SK-N-SH (cell line): Measurements from ENCODE around the gene LRP10.

Experiments
- MAX ChIP-seq: IDR thresholded peaks from 2 replicates; pipeline ENCODE4 v1.4.0; 2012; ENCODE audit warnings: low read depth
- POLR2AphosphoS5 ChIP-seq: IDR thresholded peaks from 2 replicates; pipeline ENCODE4 v1.6.1; 2012; ENCODE audit warnings: low read depth, low read length
- RCOR1 ChIP-seq: fragments of 150-350 bp; IDR thresholded peaks from 2 replicates; pipeline ENCODE4 v1.6.1; 2017; ENCODE audit warnings: antibody characterized with exemption, low read length
- SIN3A ChIP-seq: IDR thresholded peaks from 2 replicates; pipeline ENCODE4 v1.6.1; 2012; ENCODE audit warnings: low read depth, mild to moderate bottlenecking, low read length, moderate library complexity, borderline replicate concordance
- TCF12 ChIP-seq: IDR thresholded peaks from 2 replicates; pipeline ENCODE4 v1.4.0; 2012
- TF ChIP-seq, protein P1 (sequence below): fragments of 200-600 bp; sonication (generic); IDR thresholded peaks from 2 replicates; pipeline ENCODE4 v1.6.1; 2017; ENCODE audit warnings: antibody characterized with exemption, mild to moderate bottlenecking, moderate library complexity
- TF ChIP-seq, protein P2 (sequence below): IDR thresholded peaks from 2 replicates; pipeline ENCODE4 v1.4.0; 2012; ENCODE audit warnings: low read depth, borderline replicate concordance
- TF ChIP-seq, protein P3 (sequence below): IDR thresholded peaks from 2 replicates; pipeline ENCODE4 v1.4.0; 2012; ENCODE audit warnings: low read depth, borderline replicate concordance

- TF ChIP-seq RCOR1 (no peak), POLR2AphosphoS5 (peak; percentile 88), TCF12 (no peak), MAX (peak; percentile 76), SIN3A (no peak)
- TF ChIP-seq, protein P1, sequence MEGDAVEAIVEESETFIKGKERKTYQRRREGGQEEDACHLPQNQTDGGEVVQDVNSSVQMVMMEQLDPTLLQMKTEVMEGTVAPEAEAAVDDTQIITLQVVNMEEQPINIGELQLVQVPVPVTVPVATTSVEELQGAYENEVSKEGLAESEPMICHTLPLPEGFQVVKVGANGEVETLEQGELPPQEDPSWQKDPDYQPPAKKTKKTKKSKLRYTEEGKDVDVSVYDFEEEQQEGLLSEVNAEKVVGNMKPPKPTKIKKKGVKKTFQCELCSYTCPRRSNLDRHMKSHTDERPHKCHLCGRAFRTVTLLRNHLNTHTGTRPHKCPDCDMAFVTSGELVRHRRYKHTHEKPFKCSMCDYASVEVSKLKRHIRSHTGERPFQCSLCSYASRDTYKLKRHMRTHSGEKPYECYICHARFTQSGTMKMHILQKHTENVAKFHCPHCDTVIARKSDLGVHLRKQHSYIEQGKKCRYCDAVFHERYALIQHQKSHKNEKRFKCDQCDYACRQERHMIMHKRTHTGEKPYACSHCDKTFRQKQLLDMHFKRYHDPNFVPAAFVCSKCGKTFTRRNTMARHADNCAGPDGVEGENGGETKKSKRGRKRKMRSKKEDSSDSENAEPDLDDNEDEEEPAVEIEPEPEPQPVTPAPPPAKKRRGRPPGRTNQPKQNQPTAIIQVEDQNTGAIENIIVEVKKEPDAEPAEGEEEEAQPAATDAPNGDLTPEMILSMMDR = no peak
- TF ChIP-seq, protein P2, sequence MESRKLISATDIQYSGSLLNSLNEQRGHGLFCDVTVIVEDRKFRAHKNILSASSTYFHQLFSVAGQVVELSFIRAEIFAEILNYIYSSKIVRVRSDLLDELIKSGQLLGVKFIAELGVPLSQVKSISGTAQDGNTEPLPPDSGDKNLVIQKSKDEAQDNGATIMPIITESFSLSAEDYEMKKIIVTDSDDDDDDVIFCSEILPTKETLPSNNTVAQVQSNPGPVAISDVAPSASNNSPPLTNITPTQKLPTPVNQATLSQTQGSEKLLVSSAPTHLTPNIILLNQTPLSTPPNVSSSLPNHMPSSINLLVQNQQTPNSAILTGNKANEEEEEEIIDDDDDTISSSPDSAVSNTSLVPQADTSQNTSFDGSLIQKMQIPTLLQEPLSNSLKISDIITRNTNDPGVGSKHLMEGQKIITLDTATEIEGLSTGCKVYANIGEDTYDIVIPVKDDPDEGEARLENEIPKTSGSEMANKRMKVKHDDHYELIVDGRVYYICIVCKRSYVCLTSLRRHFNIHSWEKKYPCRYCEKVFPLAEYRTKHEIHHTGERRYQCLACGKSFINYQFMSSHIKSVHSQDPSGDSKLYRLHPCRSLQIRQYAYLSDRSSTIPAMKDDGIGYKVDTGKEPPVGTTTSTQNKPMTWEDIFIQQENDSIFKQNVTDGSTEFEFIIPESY = peak; percentile 95
- TF ChIP-seq, protein P3, sequence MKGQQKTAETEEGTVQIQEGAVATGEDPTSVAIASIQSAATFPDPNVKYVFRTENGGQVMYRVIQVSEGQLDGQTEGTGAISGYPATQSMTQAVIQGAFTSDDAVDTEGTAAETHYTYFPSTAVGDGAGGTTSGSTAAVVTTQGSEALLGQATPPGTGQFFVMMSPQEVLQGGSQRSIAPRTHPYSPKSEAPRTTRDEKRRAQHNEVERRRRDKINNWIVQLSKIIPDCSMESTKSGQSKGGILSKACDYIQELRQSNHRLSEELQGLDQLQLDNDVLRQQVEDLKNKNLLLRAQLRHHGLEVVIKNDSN = 0 out of 2 replicates have a peak, but pooled peaks have one; percentile 20
These were observed 41.7 kb upstream of the LRP10 start, which contains the start of gene MRPL52 for GRCh38 chr14:22829661-22830442.
